GM12878 (cell line): ENCODE data around the gene FHL1. TPM values are rescaled to one million over a fixed set of nuclear protein-coding genes. Genes with fewer than 3 reads are reported as not detected.

Experiments used
- ATAC-seq: fragments of 200-7000 bp; cut with Tn5 transposase; 3 replicates; pipeline ENCODE4 v1.9.1; 2020; ENCODE audit warnings: mild to moderate bottlenecking, moderate library complexity
- BruUV-seq: library from RNA; stranded (reverse); fragments of 400-500 nt; replicated peaks from 2 replicates; lab custom pipeline; 2021; lab: Mats Ljungman, UMichigan
- CTCF ChIA-PET: fragments of 300-600 bp; sonication (Branson Sonifier 250); formaldehyde crosslinking; extraction: SDS; loops from one replicate; lab custom pipeline; 2021; ENCODE audit warnings: inconsistent platforms; lab: Yijun Ruan, JAX
- POLR2A ChIA-PET: fragments of 350-600 bp; formaldehyde crosslinking; extraction: SDS; loops from one replicate; lab custom pipeline; 2021; ENCODE audit warnings: inconsistent platforms; lab: Charles Lee
- RAD21 ChIA-PET: fragments of 300-600 bp; sonication (Branson Sonifier 250); formaldehyde crosslinking; loops from one replicate; lab custom pipeline; 2023; ENCODE audit warnings: antibody characterized with exemption; ENCODE audit not compliant: unreplicated experiment; lab: Charles Lee
- SMC1A ChIA-PET: fragments of 300-600 bp; sonication (Branson Sonifier 250); formaldehyde crosslinking; loops from one replicate; lab custom pipeline; 2023; ENCODE audit not compliant: unreplicated experiment, uncharacterized antibody; lab: Charles Lee
- DNase-seq: peaks from one replicate; pipeline ENCODE4 v3.0.0-alpha.2; 2011; ENCODE audit warnings: low read depth, low spot score
- FAIRE-seq: peaks from 3 replicates; lab custom pipeline; 2011; peaks lifted over from hg19 to GRCh38; lab: Jason Lieb, UNC
- H2AFZ ChIP-seq: 2 replicates; pipeline ENCODE4 v1.6.0; 2011; ENCODE audit warnings: low read depth, low read length, control low read depth; ENCODE audit not compliant: control insufficient read depth
- H3K27ac ChIP-seq: 2 replicates; pipeline ENCODE4 v1.5.1; 2011; ENCODE audit warnings: control low read depth; ENCODE audit not compliant: control insufficient read depth, insufficient read depth
- H3K27me3 ChIP-seq, 2 experiments: replicated peaks in 1 of 2; 2 replicates each; pipeline versions ENCODE4 v1.6.0 to v1.6.1; 2011; ENCODE audit warnings: low read length in 1 of 2; ENCODE audit not compliant: control insufficient read depth in 2 of 2, insufficient read depth in 2 of 2
- H3K36me3 ChIP-seq, 2 experiments: 2 replicates each; pipeline ENCODE4 v1.5.1; 2011; ENCODE audit warnings: low read length in 1 of 2; ENCODE audit not compliant: control insufficient read depth in 2 of 2, insufficient read depth in 2 of 2
- H3K4me1 ChIP-seq: 2 replicates; pipeline ENCODE4 v1.6.1; 2011; ENCODE audit warnings: mild to moderate bottlenecking, low read length, moderate library complexity, mixed read lengths; ENCODE audit not compliant: control insufficient read depth, insufficient read depth
- H3K4me2 ChIP-seq: 2 replicates; pipeline ENCODE4 v1.6.0; 2011; ENCODE audit warnings: control low read depth; ENCODE audit not compliant: control insufficient read depth, insufficient read depth
- H3K4me3 ChIP-seq: fragments of 200-600 bp; sonication (generic); 2 replicates; pipeline ENCODE4 v1.5.1; 2016
- H3K79me2 ChIP-seq: 2 replicates; pipeline ENCODE4 v1.6.0; 2011; ENCODE audit warnings: low read length; ENCODE audit not compliant: control insufficient read depth, insufficient read depth
- H3K9ac ChIP-seq: 2 replicates; pipeline ENCODE4 v1.8.0; 2011; ENCODE audit warnings: low read length, control low read depth, mixed read lengths; ENCODE audit not compliant: control insufficient read depth, insufficient read depth
- H3K9me3 ChIP-seq: replicated peaks from 3 replicates; pipeline ENCODE4 v1.5.1; 2011; ENCODE audit warnings: mild to moderate bottlenecking, low read length; ENCODE audit not compliant: control insufficient read depth, insufficient read depth
- H4K20me1 ChIP-seq: 2 replicates; pipeline ENCODE4 v1.6.0; 2011; ENCODE audit not compliant: control insufficient read depth, insufficient read depth
- ATF2 ChIP-seq: IDR thresholded peaks from 2 replicates; pipeline ENCODE4 v1.6.1; 2012; ENCODE audit warnings: low read length, inconsistent platforms
- CBX5 ChIP-seq: sonication (generic); IDR thresholded peaks from 2 replicates; pipeline ENCODE4 v1.6.1; 2016; ENCODE audit warnings: low read depth, moderate library complexity, mild to moderate bottlenecking, inconsistent platforms
- E2F8 ChIP-seq: fragments of 450-650 bp; IDR thresholded peaks from 2 replicates; pipeline ENCODE4 v1.6.1; 2018; ENCODE audit warnings: mild to moderate bottlenecking, low read depth, moderate library complexity; ENCODE audit not compliant: partially characterized antibody
- EGR1 ChIP-seq, 2 experiments: IDR thresholded peaks; 1 replicate in 1 of 2; 2 replicates in 1 of 2; pipeline ENCODE4 v1.6.1; 2011 to 2012; ENCODE audit warnings: low read depth in 2 of 2, low read length in 2 of 2, borderline replicate concordance in 1 of 2, mild to moderate bottlenecking in 1 of 2, moderate library complexity in 1 of 2
- LARP7 ChIP-seq: fragments of 450-650 bp; IDR thresholded peaks from 2 replicates; pipeline ENCODE4 v1.6.1; 2017; ENCODE audit warnings: mild to moderate bottlenecking
- MEF2A ChIP-seq: IDR thresholded peaks from 2 replicates; pipeline ENCODE4 v1.6.1; 2011; ENCODE audit warnings: low read depth, mild to moderate bottlenecking, low read length, moderate library complexity; ENCODE audit not compliant: insufficient read depth
- NBN ChIP-seq: fragments of 450-650 bp; IDR thresholded peaks from 2 replicates; pipeline ENCODE4 v1.6.1; 2016
- NFIC ChIP-seq: IDR thresholded peaks from 2 replicates; pipeline ENCODE4 v1.6.1; 2012; ENCODE audit warnings: low read depth, mild to moderate bottlenecking, inconsistent platforms, low read length, moderate library complexity
- SIX5 ChIP-seq: IDR thresholded peaks from 2 replicates; pipeline ENCODE4 v1.6.1; 2011; ENCODE audit warnings: mild to moderate bottlenecking, low read depth, low read length, moderate library complexity; ENCODE audit not compliant: severe bottlenecking
- SMAD5 ChIP-seq: IDR thresholded peaks from 2 replicates; pipeline ENCODE4 v1.6.1; 2016; ENCODE audit warnings: antibody characterized with exemption, low read depth
- SRF ChIP-seq, 2 experiments: IDR thresholded peaks; 2 replicates each; pipeline ENCODE4 v1.6.1; 2011; ENCODE audit warnings: low read depth in 2 of 2, low read length in 2 of 2, mild to moderate bottlenecking in 1 of 2, moderate library complexity in 1 of 2
- YY1 ChIP-seq: IDR thresholded peaks from 2 replicates; pipeline ENCODE4 v1.6.1; 2011; ENCODE audit warnings: low read depth, mild to moderate bottlenecking, low read length
- WGBS: methylation state at CpG from one replicate; pipeline ENCODE4 v1.1.6; 2016; ENCODE audit warnings: low lambda C conversion rate; ENCODE audit not compliant: insufficient replicate concordance, insufficient coverage; ENCODE audit errors: missing lambda C conversion rate; 5-methylcytosine and 5-hydroxymethylcytosine counted together
- in situ Hi-C: fragments of 300-500 bp; cut with MboI; formaldehyde crosslinking; loops from 9 replicates; pipeline ENCODE4 v1.14.3; 2018; ENCODE audit warnings: mixed read lengths
- intact Hi-C: fragments of 100-400 bp; cut with micrococcal nuclease; formaldehyde crosslinking; loops from one replicate; pipeline ENCODE4 v1.14.2; 2022; ENCODE audit not compliant: unreplicated experiment
- polyA plus RNA-seq, 11 experiments: library from polyadenylated mRNA; depleted of rRNA in 4 of 11; unstranded in 6 of 11; stranded (reverse) in 5 of 11; fragments of >200 nt; fragmentation: Nextera tagmentation in 4 of 11; fragmentation: Illumina TruSeq in 1 of 11; extraction: Ambion mirVana in 4 of 11; extraction: Trizol in 1 of 11; gene quantifications; 1 replicate in 1 of 11; 2 replicates in 10 of 11; pipeline versions ENCODE4 v1.2.1 to v1.2.3, GENCODE V29; 2011 to 2016; ENCODE audit warnings: inconsistent platforms in 2 of 11, missing spikeins in 2 of 11, low read depth in 1 of 11
- total RNA-seq, 4 experiments: library from RNA; depleted of rRNA in 3 of 4; stranded (reverse); fragments of >200 nt in 3 of 4; fragmentation: Illumina TruSeq in 1 of 4; extraction: Trizol in 1 of 4; gene quantifications; 2 replicates each; pipeline versions ENCODE4 v1.2.1 to v1.2.3, GENCODE V29; 2013 to 2021

The FHL1 gene
- total and polyA plus RNA-seq, 10 of the 15 experiments (the other 5 are each of a cell fraction or from before 2014, with no cell fraction given), result 0.13 to 0.59 (median 0.34) TPM; not detected in 1

- no peak for TF ChIP-seq MEF2A
- TF ChIP-seq SIX5, result no peak
- TF ChIP-seq CBX5, result no peak
- no peak for TF ChIP-seq EGR1 (IDR thresholded peaks at IDR 0.05; ENCODE audit: borderline replicate concordance in 1 of 2, low read depth in 2 of 2, low read length in 2 of 2)
- TF ChIP-seq SRF (IDR thresholded peaks at IDR 0.05; ENCODE audit: low read depth in 2 of 2, low read length in 2 of 2), result no peak
These were observed 62.4 kb downstream of the FHL1 start (continued) for GRCh38 chrX:136209751-136210150.

- BruUV-seq, result no TSS peak
- H3K36me3 ChIP-seq, result no peaks in the 10 kb centered on the region
- RAD21 ChIA-PET, result no interaction called here
- no peaks in the 10 kb centered on the region for H3K27me3 ChIP-seq
- in situ Hi-C loops, result no loop called here
- POLR2A ChIA-PET, result no interaction called here
- H4K20me1 ChIP-seq, result no peaks in the 10 kb centered on the region
- WGBS, result 30% methylated on average over 7 of the region's 7 CpGs
- no peak for FAIRE-seq
- no peak for ATAC-seq
- intact Hi-C loops, result no loop called here
- CTCF ChIA-PET, result interaction anchor here (0.6 to 2.3 kb wide), 3 partner anchors 54 to 181 kb away, joined by 3 to 9 read pairs (median 3); no protein-coding TSS in a partner anchor
- H3K9me3 ChIP-seq, result no peaks in the 10 kb centered on the region
- no peak overlapping the region for H3K9ac ChIP-seq
- SMC1A ChIA-PET, result no interaction called here
- no peak overlapping the region for H3K4me2 ChIP-seq
- TF ChIP-seq NFIC (no peak), E2F8 (no peak), ATF2 (no peak), NBN (no peak), SMAD5 (no peak), YY1 (no peak), LARP7 (no peak)
- H3K27ac ChIP-seq, result no peak overlapping the region
- H2AFZ ChIP-seq, result no peak overlapping the region
- H3K79me2 ChIP-seq, result no peaks in the 10 kb centered on the region
- H3K4me3 ChIP-seq, result no peak overlapping the region
- DNase-seq, result no peak
- no peaks in the 10 kb centered on the region for H3K4me1 ChIP-seq
These were observed 62.9 kb downstream of the FHL1 start for GRCh38 chrX:136210243-136210642.
